ENCODE data around the gene RSRC1.
A peak's percentile ranks its signal among the peaks of the same experiment; 100 is the strongest.

Gene RSRC1

GRCh38 chr3:158258619-158259018 lies 148.7 kb downstream of the RSRC1 start:
- no peak for DNase-seq (ENCODE audit: insufficient read length, low spot score)
- no peak for TF ChIP-seq SPI1 (IDR thresholded peaks at IDR 0.05; ENCODE audit: low read depth, low read length)
- no peak for TF ChIP-seq POLR2A (IDR thresholded peaks at IDR 0.05; ENCODE audit: low read depth, low read length)
- no peak for TF ChIP-seq POU2F2 (IDR thresholded peaks at IDR 0.05; ENCODE audit: low read depth, low read length)
- no peak for TF ChIP-seq TAF1 (IDR thresholded peaks at IDR 0.05; ENCODE audit: low read depth, low read length)
- no peak for TF ChIP-seq PAX5 (IDR thresholded peaks at IDR 0.05; ENCODE audit: insufficient read depth, low read length, severe bottlenecking)
- TF ChIP-seq POLR2AphosphoS5 (IDR thresholded peaks at IDR 0.05; ENCODE audit: low read depth, low read length), result no peak
- FAIRE-seq, result no peak

- DNase-seq (ENCODE audit: insufficient read length, low spot score) (no peak), FAIRE-seq (no peak)
- TF ChIP-seq SPI1 (IDR thresholded peaks at IDR 0.05; ENCODE audit: low read depth, low read length) (no peak), PAX5 (IDR thresholded peaks at IDR 0.05; ENCODE audit: insufficient read depth, low read length, severe bottlenecking) (no peak), TAF1 (IDR thresholded peaks at IDR 0.05; ENCODE audit: low read depth, low read length) (no peak), POLR2A (IDR thresholded peaks at IDR 0.05; ENCODE audit: low read depth, low read length) (no peak), POLR2AphosphoS5 (IDR thresholded peaks at IDR 0.05; ENCODE audit: low read depth, low read length) (no peak), POU2F2 (IDR thresholded peaks at IDR 0.05; ENCODE audit: low read depth, low read length) (no peak)
These were observed 150.5 kb downstream of the RSRC1 start for GRCh38 chr3:158260392-158260791.

GRCh38 chr3:158261371-158261991 lies 151.6 kb downstream of the RSRC1 start:
- FAIRE-seq (no peak), DNase-seq (ENCODE audit: insufficient read length, low spot score) (no peak)
- TF ChIP-seq POLR2AphosphoS5 (IDR thresholded peaks at IDR 0.05; ENCODE audit: low read depth, low read length) (no peak), PAX5 (IDR thresholded peaks at IDR 0.05; ENCODE audit: insufficient read depth, low read length, severe bottlenecking) (no peak), TAF1 (IDR thresholded peaks at IDR 0.05; ENCODE audit: low read depth, low read length) (no peak), SPI1 (IDR thresholded peaks at IDR 0.05; ENCODE audit: low read depth, low read length) (no peak), POU2F2 (IDR thresholded peaks at IDR 0.05; ENCODE audit: low read depth, low read length) (no peak), POLR2A (IDR thresholded peaks at IDR 0.05; ENCODE audit: low read depth, low read length) (no peak)

GRCh38 chr3:158264894-158265293 lies 155.0 kb downstream of the RSRC1 start:
- no peak for TF ChIP-seq TAF1 (IDR thresholded peaks at IDR 0.05; ENCODE audit: low read depth, low read length)
- no peak for TF ChIP-seq POLR2AphosphoS5 (IDR thresholded peaks at IDR 0.05; ENCODE audit: low read depth, low read length)
- TF ChIP-seq POU2F2 (IDR thresholded peaks at IDR 0.05; ENCODE audit: low read depth, low read length), result no peak
- TF ChIP-seq PAX5 (IDR thresholded peaks at IDR 0.05; ENCODE audit: insufficient read depth, low read length, severe bottlenecking), result no peak
- no peak for TF ChIP-seq SPI1 (IDR thresholded peaks at IDR 0.05; ENCODE audit: low read depth, low read length)
- TF ChIP-seq POLR2A (IDR thresholded peaks at IDR 0.05; ENCODE audit: low read depth, low read length), result no peak
- DNase-seq (ENCODE audit: insufficient read length, low spot score) (no peak), FAIRE-seq (no peak)

- no peak for TF ChIP-seq POU2F2 (IDR thresholded peaks at IDR 0.05; ENCODE audit: low read depth, low read length)
- no peak for TF ChIP-seq TAF1 (IDR thresholded peaks at IDR 0.05; ENCODE audit: low read depth, low read length)
- no peak for TF ChIP-seq PAX5 (IDR thresholded peaks at IDR 0.05; ENCODE audit: insufficient read depth, low read length, severe bottlenecking)
- TF ChIP-seq POLR2A (IDR thresholded peaks at IDR 0.05; ENCODE audit: low read depth, low read length), result no peak
- no peak for TF ChIP-seq POLR2AphosphoS5 (IDR thresholded peaks at IDR 0.05; ENCODE audit: low read depth, low read length)
- no peak for TF ChIP-seq SPI1 (IDR thresholded peaks at IDR 0.05; ENCODE audit: low read depth, low read length)
- DNase-seq (ENCODE audit: insufficient read length, low spot score) (no peak), FAIRE-seq (no peak)
These were observed 157.1 kb downstream of the RSRC1 start for GRCh38 chr3:158267015-158267414.

- TF ChIP-seq SPI1 (IDR thresholded peaks at IDR 0.05; ENCODE audit: low read depth, low read length), result no peak
- no peak for TF ChIP-seq TAF1 (IDR thresholded peaks at IDR 0.05; ENCODE audit: low read depth, low read length)
- TF ChIP-seq POLR2A (IDR thresholded peaks at IDR 0.05; ENCODE audit: low read depth, low read length), result no peak
- TF ChIP-seq PAX5 (IDR thresholded peaks at IDR 0.05; ENCODE audit: insufficient read depth, low read length, severe bottlenecking), result no peak
- TF ChIP-seq POU2F2 (IDR thresholded peaks at IDR 0.05; ENCODE audit: low read depth, low read length), result no peak
- no peak for TF ChIP-seq POLR2AphosphoS5 (IDR thresholded peaks at IDR 0.05; ENCODE audit: low read depth, low read length)
- no peak for DNase-seq (ENCODE audit: insufficient read length, low spot score)
- no peak for FAIRE-seq
These were observed 160.1 kb downstream of the RSRC1 start for GRCh38 chr3:158269942-158270341.

- DNase-seq (ENCODE audit: insufficient read length, low spot score) (no peak), FAIRE-seq (no peak)
- TF ChIP-seq PAX5 (IDR thresholded peaks at IDR 0.05; ENCODE audit: insufficient read depth, low read length, severe bottlenecking), result no peak
- TF ChIP-seq SPI1 (IDR thresholded peaks at IDR 0.05; ENCODE audit: low read depth, low read length), result no peak
- no peak for TF ChIP-seq POLR2AphosphoS5 (IDR thresholded peaks at IDR 0.05; ENCODE audit: low read depth, low read length)
- TF ChIP-seq TAF1 (IDR thresholded peaks at IDR 0.05; ENCODE audit: low read depth, low read length), result no peak
- TF ChIP-seq POU2F2 (IDR thresholded peaks at IDR 0.05; ENCODE audit: low read depth, low read length), result no peak
- no peak for TF ChIP-seq POLR2A (IDR thresholded peaks at IDR 0.05; ENCODE audit: low read depth, low read length)
These were observed 162.2 kb downstream of the RSRC1 start for GRCh38 chr3:158272081-158272480.

GRCh38 chr3:158273656-158274055 lies 163.8 kb downstream of the RSRC1 start:
- DNase-seq (ENCODE audit: insufficient read length, low spot score) (no peak), FAIRE-seq (no peak)
- no peak for TF ChIP-seq POLR2AphosphoS5 (IDR thresholded peaks at IDR 0.05; ENCODE audit: low read depth, low read length)
- no peak for TF ChIP-seq POU2F2 (IDR thresholded peaks at IDR 0.05; ENCODE audit: low read depth, low read length)
- no peak for TF ChIP-seq POLR2A (IDR thresholded peaks at IDR 0.05; ENCODE audit: low read depth, low read length)
- TF ChIP-seq SPI1 (IDR thresholded peaks at IDR 0.05; ENCODE audit: low read depth, low read length), result no peak
- no peak for TF ChIP-seq PAX5 (IDR thresholded peaks at IDR 0.05; ENCODE audit: insufficient read depth, low read length, severe bottlenecking)
- no peak for TF ChIP-seq TAF1 (IDR thresholded peaks at IDR 0.05; ENCODE audit: low read depth, low read length)

- no peak for TF ChIP-seq PAX5 (IDR thresholded peaks at IDR 0.05; ENCODE audit: insufficient read depth, low read length, severe bottlenecking)
- TF ChIP-seq TAF1 (IDR thresholded peaks at IDR 0.05; ENCODE audit: low read depth, low read length), result no peak
- TF ChIP-seq POU2F2 (IDR thresholded peaks at IDR 0.05; ENCODE audit: low read depth, low read length), result no peak
- no peak for DNase-seq (ENCODE audit: insufficient read length, low spot score)
- FAIRE-seq, result no peak
These were observed 168.3 kb downstream of the RSRC1 start for GRCh38 chr3:158278187-158278586.

- FAIRE-seq, result no peak
- TF ChIP-seq SPI1 (IDR thresholded peaks at IDR 0.05; ENCODE audit: low read depth, low read length) (peak; percentile 81), POU2F2 (IDR thresholded peaks at IDR 0.05; ENCODE audit: low read depth, low read length) (no peak)
- no peak for DNase-seq (ENCODE audit: insufficient read length, low spot score)
These were observed 169.7 kb downstream of the RSRC1 start for GRCh38 chr3:158279609-158280008.
